Measurements from ENCODE around the gene GGCT.

Gene GGCT

DNA sequence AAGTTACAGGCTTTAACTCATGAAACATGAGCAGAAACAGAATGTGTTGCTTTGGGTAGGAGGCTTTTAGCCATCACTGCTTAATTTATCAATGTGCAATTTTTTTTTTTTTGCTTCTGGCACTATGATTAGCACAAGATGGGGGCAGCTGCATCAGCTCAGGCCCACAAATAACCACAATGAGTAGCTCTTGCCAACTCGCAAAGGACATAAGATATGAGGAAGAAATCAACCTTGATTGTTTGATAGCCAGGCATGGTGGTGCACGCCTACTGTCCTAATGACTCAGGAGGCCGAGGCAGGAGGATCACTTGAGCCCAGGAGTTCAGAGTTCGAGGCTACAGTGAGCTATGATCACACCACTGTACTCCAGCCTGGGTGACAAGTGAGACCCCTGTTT lies 38.4 kb downstream of the GGCT start:
- Histone ChIP-seq H3K4me3 (ENCODE audit: low read depth, low read length) (no peak overlapping the region), H3K27ac (no peak overlapping the region), H3K27me3 (replicated peaks) (no peaks in the 10 kb centered on the region), H3K36me3 (replicated peaks) (no peaks in the 10 kb centered on the region)
- in situ Hi-C loops (cut with HindIII; ENCODE audit: low pct_ligation_motif_present, low sequenced_read_pairs) = no loop called here
- TF ChIP-seq, protein P1, sequence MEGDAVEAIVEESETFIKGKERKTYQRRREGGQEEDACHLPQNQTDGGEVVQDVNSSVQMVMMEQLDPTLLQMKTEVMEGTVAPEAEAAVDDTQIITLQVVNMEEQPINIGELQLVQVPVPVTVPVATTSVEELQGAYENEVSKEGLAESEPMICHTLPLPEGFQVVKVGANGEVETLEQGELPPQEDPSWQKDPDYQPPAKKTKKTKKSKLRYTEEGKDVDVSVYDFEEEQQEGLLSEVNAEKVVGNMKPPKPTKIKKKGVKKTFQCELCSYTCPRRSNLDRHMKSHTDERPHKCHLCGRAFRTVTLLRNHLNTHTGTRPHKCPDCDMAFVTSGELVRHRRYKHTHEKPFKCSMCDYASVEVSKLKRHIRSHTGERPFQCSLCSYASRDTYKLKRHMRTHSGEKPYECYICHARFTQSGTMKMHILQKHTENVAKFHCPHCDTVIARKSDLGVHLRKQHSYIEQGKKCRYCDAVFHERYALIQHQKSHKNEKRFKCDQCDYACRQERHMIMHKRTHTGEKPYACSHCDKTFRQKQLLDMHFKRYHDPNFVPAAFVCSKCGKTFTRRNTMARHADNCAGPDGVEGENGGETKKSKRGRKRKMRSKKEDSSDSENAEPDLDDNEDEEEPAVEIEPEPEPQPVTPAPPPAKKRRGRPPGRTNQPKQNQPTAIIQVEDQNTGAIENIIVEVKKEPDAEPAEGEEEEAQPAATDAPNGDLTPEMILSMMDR (IDR thresholded peaks at IDR 0.05; ENCODE audit: low read depth, low read length, missing control alignments) = no peak
- no peak for DNase-seq

DNA sequence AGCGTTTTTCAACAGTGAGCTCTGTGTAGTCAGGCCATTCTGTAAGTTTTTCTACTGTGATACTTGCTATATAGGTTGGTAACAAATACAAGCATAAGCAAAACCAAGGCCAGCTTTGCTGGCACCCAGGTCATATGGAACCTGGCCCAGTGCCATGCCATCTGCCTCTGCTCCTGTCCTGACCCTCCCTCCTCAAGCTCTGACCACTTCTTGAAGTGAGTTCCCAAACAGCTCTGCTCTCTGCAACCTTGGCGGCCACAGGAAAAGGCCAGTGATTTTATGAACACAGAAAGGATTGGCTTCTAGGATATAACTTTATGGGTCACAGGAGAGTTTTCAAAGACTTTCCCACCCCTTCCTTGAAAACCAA lies 38.8 kb downstream of the GGCT start:
- TF ChIP-seq, protein P1 (IDR thresholded peaks at IDR 0.05; ENCODE audit: low read depth, low read length, missing control alignments) = no peak
- Histone ChIP-seq H3K27me3 (replicated peaks) (no peaks in the 10 kb centered on the region), H3K36me3 (replicated peaks) (no peaks in the 10 kb centered on the region), H3K4me3 (ENCODE audit: low read depth, low read length) (no peak overlapping the region), H3K27ac (no peak overlapping the region)
- in situ Hi-C loops (cut with HindIII; ENCODE audit: low pct_ligation_motif_present, low sequenced_read_pairs) = no loop called here
- no peak for DNase-seq

DNA sequence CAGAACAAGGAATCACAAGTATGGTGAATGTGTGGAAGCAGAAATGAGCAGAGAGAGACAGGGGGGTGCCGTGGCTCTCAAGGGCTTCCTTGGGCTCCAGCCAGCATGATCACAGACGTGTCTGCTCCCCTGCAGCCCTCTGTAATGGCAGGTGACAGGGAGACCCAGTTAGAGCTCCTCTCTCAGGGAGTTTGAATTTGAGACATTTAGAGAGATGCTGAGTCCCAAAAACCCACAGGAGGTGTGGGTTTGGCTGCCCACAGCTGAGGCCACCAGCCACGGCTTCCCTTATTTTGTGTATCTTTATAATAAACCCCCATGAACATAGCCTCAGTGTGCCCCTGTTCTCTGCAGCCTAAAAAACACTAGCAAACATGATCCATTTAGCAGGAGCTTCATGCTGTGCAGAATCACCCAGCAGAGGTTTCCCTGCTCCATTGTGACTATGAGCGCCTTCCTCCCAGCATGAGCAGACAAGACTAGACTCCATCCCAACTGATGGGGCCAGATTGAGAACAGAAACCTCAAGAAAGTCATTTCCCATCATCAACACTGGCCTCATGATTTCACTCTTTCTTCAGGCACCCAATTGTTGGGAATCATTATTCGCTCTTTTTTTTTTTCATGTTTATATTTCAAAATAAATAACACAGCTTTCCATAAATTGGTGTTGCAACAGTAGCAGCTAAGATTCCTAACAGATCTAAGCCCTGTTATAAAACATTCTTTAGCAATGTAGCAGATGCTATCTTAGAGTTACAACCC lies 39.4 kb downstream of the GGCT start:
- DNase-seq = no peak
- Histone ChIP-seq H3K4me3 (ENCODE audit: low read depth, low read length) (no peak overlapping the region), H3K36me3 (replicated peaks) (no peaks in the 10 kb centered on the region), H3K27me3 (replicated peaks) (no peaks in the 10 kb centered on the region), H3K27ac (no peak overlapping the region)
- TF ChIP-seq, protein P1 (IDR thresholded peaks at IDR 0.05; ENCODE audit: low read depth, low read length, missing control alignments) = no peak
- in situ Hi-C loops (cut with HindIII; ENCODE audit: low pct_ligation_motif_present, low sequenced_read_pairs) = no loop called here

DNA sequence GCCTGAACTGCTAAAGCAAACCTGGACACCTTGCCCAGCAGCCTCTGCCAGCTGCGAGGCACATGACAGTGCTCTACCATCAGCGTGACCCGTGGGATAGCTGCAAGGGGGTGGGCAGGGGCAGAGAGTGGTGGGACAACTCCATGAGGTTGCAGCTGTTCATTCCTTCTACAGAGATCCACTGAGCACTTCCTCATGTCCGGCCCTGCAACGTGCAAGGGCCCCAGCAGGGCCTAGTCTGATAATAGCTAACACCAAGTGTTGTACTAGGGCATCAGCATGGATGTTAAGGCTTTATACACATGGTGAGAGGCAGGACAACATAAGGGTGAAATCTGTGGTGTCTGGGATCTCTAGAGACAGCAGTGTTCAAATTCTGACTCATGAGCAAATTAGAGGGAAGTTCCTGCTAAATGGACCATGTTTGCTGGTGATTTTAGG lies 40.4 kb downstream of the GGCT start:
- Histone ChIP-seq H3K27me3 (replicated peaks) (no peaks in the 10 kb centered on the region), H3K36me3 (replicated peaks) (no peaks in the 10 kb centered on the region), H3K27ac (no peak overlapping the region), H3K4me3 (ENCODE audit: low read depth, low read length) (no peak overlapping the region)
- in situ Hi-C loops (cut with HindIII; ENCODE audit: low pct_ligation_motif_present, low sequenced_read_pairs) = no loop called here
- DNase-seq = no peak
- TF ChIP-seq, protein P1 (IDR thresholded peaks at IDR 0.05; ENCODE audit: low read depth, low read length, missing control alignments) = no peak

DNA sequence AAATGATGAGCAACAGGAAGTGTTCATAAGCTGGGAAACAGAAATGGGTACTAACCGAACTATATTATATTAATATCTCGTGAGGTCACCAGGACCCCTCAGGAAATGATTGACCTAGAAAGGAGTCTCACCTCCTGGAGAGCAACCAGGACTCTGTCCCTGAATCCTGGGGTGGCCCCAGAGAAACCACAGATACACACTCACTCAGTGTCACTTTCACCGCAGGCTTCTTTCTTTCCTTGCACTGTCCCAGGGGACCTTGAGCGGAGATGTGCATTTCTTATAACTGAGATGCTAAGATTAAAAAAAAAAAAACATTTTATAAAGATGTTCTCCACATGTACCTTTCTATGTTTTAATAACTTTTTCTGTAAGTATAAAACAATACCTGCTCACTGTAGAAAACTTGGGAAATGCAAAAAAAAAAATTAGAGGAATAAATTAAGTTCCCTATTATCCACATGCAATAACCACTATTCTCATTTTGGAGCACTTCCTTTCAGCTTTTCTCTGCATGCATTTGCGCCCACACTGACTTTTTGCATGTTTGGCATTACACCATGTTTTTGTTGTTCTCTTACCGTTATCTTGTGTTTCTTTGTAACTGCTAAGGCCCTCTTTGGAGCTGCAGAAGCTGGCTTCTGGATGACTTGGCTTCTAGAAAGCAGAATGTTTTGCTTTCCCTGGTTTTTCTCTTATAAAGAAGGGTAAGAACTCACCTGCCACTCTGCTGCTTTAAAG lies 41.1 kb downstream of the GGCT start:
- Histone ChIP-seq H3K27ac (no peak overlapping the region), H3K4me3 (ENCODE audit: low read depth, low read length) (no peak overlapping the region), H3K27me3 (replicated peaks) (no peaks in the 10 kb centered on the region), H3K36me3 (replicated peaks) (no peaks in the 10 kb centered on the region)
- TF ChIP-seq, protein P1 (IDR thresholded peaks at IDR 0.05; ENCODE audit: low read depth, low read length, missing control alignments) = no peak
- DNase-seq = peak; percentile 31
- in situ Hi-C loops (cut with HindIII; ENCODE audit: low pct_ligation_motif_present, low sequenced_read_pairs) = no loop called here

Data from brain microvascular endothelial cell (primary cell).